Immature natural killer cell (primary cell): Measurements from ENCODE around the gene PMM1. TPM values are rescaled to one million over a fixed set of nuclear protein-coding genes. Genes with fewer than 3 reads are reported as not detected.
"Not testable (repeated sequence)": the region's sequence is repeated elsewhere in the genome, so short reads cannot be mapped to it uniquely, and the experiment has no call there.

Experiments
- DNase-seq, 3 donors: peaks; one replicate each; pipeline ENCODE4 v3.0.0; 2022; ENCODE audit warnings: mixed read lengths in 1 of 3
- H3K27ac Mint-ChIP-seq, 6 donors: one replicate each; pipeline ENCODE4 v1.8.0; 2020; ENCODE audit warnings: mixed read lengths in 6 of 6, mild to moderate bottlenecking in 5 of 6, inconsistent platforms in 4 of 6, moderate library complexity in 3 of 6
- H3K27me3 Mint-ChIP-seq, 3 donors: one replicate each; pipeline ENCODE4 v1.8.0; 2020 to 2021; ENCODE audit warnings: low read depth in 3 of 3, mild to moderate bottlenecking in 3 of 3, mixed read lengths in 3 of 3, moderate library complexity in 3 of 3, inconsistent platforms in 1 of 3
- H3K36me3 Mint-ChIP-seq, 3 donors: one replicate each; pipeline ENCODE4 v1.8.0; 2020; ENCODE audit warnings: mixed read lengths in 3 of 3, inconsistent platforms in 2 of 3, mild to moderate bottlenecking in 2 of 3
- H3K4me1 Mint-ChIP-seq, 2 donors: one replicate each; pipeline ENCODE4 v1.8.0; 2020; ENCODE audit warnings: inconsistent platforms in 2 of 2, mild to moderate bottlenecking in 2 of 2, mixed read lengths in 2 of 2, moderate library complexity in 1 of 2
- H3K4me3 Mint-ChIP-seq, 5 donors: one replicate each; pipeline ENCODE4 v1.8.0; 2020; ENCODE audit warnings: mild to moderate bottlenecking in 5 of 5, mixed read lengths in 5 of 5, inconsistent platforms in 3 of 5, moderate library complexity in 3 of 5
- H3K9me3 Mint-ChIP-seq, 6 donors: one replicate each; pipeline ENCODE4 v1.8.0; 2020; ENCODE audit warnings: mild to moderate bottlenecking in 6 of 6, mixed read lengths in 6 of 6, inconsistent platforms in 4 of 6, moderate library complexity in 3 of 6
- polyA plus RNA-seq, 3 donors: library from polyadenylated mRNA; unstranded; fragments of 300-500 nt; fragmentation: Illumina TruSeq; gene quantifications; one replicate each; pipeline ENCODE4 v1.2.3, GENCODE V29; 2021

PMM1 gene
- polyA plus RNA-seq, 3 donors from 2014 or later = 24.1 to 31.6 (median 24.4) TPM

DNA sequence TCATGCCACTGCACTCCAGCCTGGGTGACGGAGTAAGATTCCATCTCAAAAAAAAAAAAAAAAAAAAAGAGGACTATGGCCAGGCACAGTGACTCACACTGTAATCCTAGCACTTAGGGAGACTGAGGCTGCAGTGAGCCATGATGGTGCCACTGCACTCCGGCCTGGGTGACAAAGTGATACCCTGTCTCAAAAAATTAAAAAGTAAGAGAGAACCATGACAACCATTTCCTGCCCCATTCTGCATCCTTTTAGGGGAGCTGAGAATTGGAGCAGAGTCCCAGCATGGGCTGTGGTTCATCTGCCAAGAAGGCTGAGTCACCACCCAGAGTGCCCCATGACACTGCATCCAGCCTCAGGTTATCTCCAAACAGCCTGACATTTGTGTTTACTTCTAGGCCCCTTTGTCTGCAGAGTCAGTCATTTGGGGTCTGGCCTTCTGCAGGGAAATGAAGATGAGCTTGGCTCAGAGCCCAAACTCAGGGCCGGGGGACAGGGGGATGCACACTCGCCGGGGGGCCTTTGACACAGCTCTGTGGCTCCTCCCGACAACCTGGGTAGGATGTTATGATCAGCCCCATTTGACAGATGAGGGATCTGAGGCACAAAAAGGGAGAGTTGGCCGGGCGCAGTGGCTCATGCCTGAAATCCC is 24.1 kb downstream of the PMM1 start:
- no peak overlapping the region for H3K4me3 Mint-ChIP-seq
- no peak overlapping the region for H3K27ac Mint-ChIP-seq
- no peak for DNase-seq
- no peaks in the 10 kb centered on the region for H3K9me3 Mint-ChIP-seq
- no peaks in the 10 kb centered on the region for H3K36me3 Mint-ChIP-seq
- no peaks in the 10 kb centered on the region for H3K4me1 Mint-ChIP-seq
- peaks cover 2 to 15% (median 5%) of the 10 kb centered on the region in 3 donors for H3K27me3 Mint-ChIP-seq

DNA sequence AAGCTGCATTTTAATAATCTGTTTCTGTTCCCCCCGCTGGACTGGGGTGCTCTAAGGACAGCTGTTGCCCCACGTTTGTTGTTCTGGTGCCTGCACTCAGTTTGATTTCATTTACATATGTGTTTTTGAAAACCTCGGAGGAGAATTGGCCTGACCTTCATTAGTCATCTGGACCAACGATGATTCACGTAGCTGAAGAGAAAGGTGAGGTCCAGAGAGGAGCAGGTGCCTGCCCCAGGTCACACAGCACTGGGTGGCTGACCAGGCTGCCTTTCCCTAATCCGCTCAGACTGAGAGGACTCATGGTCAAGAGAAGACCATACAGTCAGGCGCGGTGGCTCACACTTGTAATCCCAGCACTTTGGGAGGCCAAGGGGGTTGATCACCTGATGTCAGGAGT is 25.1 kb downstream of the PMM1 start:
- no peaks in the 10 kb centered on the region for H3K4me1 Mint-ChIP-seq

DNA sequence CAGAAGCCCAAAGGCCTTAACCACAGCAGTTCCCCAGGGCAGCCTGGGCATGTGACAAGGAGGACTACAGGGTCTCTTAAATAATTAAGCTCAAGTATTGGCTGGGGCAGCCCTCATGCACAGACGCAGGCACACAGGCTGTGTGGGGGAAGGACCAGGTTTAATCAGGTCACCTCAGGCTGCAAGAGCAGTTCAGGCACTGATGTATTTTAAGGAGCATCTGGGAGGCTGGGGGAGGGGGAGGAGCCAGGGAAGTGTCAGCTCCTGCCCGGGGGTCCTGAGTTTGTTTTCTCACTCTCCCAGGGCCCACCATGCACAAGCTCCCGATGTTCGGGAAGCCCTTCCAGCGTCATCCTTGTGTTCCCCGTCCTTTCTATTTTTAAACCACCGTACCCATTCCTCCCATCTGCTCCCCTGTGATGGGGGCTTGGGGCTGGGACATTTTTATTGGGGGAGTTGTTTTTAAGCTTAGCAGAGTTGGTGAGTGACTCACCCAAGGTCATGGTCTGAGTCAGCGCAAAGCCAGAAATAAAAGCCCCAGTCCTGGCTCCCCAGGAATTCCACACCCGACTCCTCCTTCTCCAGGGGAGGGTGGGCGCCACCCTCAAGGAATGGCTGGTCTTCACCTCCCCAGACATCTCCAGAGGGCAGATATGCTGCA is 26.5 kb downstream of the PMM1 start:
- peaks cover 1 to 15% (median 5%) of the 10 kb centered on the region in 3 donors for H3K27me3 Mint-ChIP-seq
- no peaks in the 10 kb centered on the region for H3K4me1 Mint-ChIP-seq
- H3K36me3 Mint-ChIP-seq = no peaks in the 10 kb centered on the region
- no peak overlapping the region for H3K27ac Mint-ChIP-seq
- H3K4me3 Mint-ChIP-seq = no peak overlapping the region
- no peak for DNase-seq
- no peaks in the 10 kb centered on the region for H3K9me3 Mint-ChIP-seq

More for the DNA sequence above, 25.1 kb downstream of the PMM1 start:
- no peak overlapping the region for H3K4me3 Mint-ChIP-seq
- H3K27ac Mint-ChIP-seq = no peak overlapping the region
- no peaks in the 10 kb centered on the region for H3K9me3 Mint-ChIP-seq
- no peak for DNase-seq
- no peaks in the 10 kb centered on the region for H3K36me3 Mint-ChIP-seq
- peaks cover 2 to 15% (median 4%) of the 10 kb centered on the region in 3 donors for H3K27me3 Mint-ChIP-seq

DNA sequence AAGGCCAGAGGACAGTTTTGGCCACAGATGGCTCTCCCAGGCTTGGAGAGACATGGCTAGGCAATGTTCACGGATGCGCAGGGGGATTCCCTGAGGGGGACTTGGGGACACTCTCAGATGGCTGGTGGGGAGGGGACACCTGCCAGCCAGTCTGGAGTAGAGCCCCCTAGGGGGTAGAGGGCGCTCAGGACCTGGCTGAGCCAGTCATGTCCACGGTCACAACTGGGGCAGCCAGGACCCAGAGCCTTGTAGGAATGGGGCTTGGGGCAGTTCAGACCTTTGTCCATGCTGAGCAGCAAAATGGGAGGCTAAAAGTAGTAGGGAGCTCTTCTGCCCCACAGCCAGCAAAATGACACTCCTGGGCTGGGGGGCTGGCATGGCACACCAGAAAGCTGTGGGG is 27.2 kb downstream of the PMM1 start:
- peaks cover 1 to 17% (median 5%) of the 10 kb centered on the region in 3 donors for H3K27me3 Mint-ChIP-seq
- H3K36me3 Mint-ChIP-seq = no peaks in the 10 kb centered on the region
- H3K4me1 Mint-ChIP-seq = no peaks in the 10 kb centered on the region
- no peak overlapping the region for H3K4me3 Mint-ChIP-seq
- H3K9me3 Mint-ChIP-seq = no peaks in the 10 kb centered on the region
- no peak for DNase-seq
- H3K27ac Mint-ChIP-seq = no peak overlapping the region

DNA sequence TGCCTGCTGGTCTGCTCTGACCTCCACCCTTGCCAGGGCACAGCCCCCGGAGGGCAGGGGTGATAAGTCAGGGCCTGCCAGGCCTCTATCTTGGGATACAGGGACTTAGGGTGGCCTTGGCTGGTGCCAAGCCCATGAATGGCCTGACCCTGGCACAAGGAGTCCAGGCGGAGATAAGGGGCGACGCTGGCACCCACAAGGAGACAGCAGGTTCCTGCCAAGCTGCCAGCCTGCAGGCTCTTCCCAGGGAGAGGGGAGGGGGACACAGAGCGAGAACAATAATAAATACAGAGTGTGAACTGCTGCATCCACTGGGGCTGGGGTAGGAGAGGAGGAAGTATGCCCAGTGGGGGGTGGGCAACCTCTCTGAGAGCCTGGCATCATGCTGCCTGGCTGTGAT is 27.9 kb downstream of the PMM1 start:
- DNase-seq = no peak
- Mint-ChIP-seq H3K36me3 (no peaks in the 10 kb centered on the region), H3K4me3 (no peak overlapping the region), H3K27ac (no peak overlapping the region), H3K4me1 (no peaks in the 10 kb centered on the region), H3K27me3 (peaks cover 1 to 20% (median 9%) of the 10 kb centered on the region in 3 donors), H3K9me3 (no peaks in the 10 kb centered on the region)

DNA sequence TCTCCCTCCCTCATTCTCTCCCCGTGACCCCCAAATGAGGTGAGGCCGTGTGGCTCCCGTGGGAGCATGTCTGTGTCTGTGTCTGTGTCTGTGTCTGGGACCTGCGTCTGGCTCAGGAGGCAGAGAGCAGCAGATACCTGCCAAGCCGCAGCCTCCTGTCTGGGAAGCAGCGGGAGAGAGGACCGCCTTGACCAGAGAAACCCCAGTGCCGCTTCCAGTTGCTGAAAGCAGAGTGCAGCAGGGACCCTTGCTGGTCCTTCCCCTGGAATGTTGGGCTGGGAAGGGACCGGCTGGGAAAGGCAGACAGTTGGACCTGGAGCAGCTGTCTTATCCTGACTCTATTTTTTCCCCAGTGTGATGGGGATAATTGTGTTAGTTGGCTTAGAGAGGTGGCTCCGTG is 28.3 kb downstream of the PMM1 start:
- H3K27ac Mint-ChIP-seq = no peak overlapping the region
- H3K4me3 Mint-ChIP-seq = no peak overlapping the region
- H3K27me3 Mint-ChIP-seq = peaks cover 1 to 24% (median 9%) of the 10 kb centered on the region in 3 donors
- no peak for DNase-seq
- H3K4me1 Mint-ChIP-seq = no peaks in the 10 kb centered on the region
- H3K9me3 Mint-ChIP-seq = no peaks in the 10 kb centered on the region
- H3K36me3 Mint-ChIP-seq = no peaks in the 10 kb centered on the region

DNA sequence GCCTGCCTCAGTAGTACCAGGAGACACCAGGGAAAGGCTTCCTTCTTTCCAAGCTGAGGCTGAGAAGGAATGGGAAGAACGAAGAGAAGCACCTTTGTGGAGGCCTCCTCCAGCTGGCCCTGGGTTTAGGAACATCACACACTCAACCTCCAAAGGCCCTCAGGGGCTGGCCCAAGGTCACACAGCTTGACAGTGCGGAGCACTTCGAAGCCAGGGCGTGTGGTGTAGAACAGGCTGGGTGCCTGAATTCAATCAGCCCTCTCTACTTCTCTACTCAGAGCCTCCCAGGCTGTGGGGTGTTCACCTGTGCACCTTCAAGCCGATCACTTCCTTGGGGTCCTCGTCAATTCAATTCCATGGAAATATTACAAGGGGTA is 29.6 kb downstream of the PMM1 start:
- no peak overlapping the region for H3K4me3 Mint-ChIP-seq
- no peak overlapping the region for H3K27ac Mint-ChIP-seq
- no peaks in the 10 kb centered on the region for H3K4me1 Mint-ChIP-seq
- no peaks in the 10 kb centered on the region for H3K36me3 Mint-ChIP-seq
- peaks cover 0 to 24% (median 9%) of the 10 kb centered on the region in 3 donors for H3K27me3 Mint-ChIP-seq
- H3K9me3 Mint-ChIP-seq = no peaks in the 10 kb centered on the region
- DNase-seq = no peak

DNA sequence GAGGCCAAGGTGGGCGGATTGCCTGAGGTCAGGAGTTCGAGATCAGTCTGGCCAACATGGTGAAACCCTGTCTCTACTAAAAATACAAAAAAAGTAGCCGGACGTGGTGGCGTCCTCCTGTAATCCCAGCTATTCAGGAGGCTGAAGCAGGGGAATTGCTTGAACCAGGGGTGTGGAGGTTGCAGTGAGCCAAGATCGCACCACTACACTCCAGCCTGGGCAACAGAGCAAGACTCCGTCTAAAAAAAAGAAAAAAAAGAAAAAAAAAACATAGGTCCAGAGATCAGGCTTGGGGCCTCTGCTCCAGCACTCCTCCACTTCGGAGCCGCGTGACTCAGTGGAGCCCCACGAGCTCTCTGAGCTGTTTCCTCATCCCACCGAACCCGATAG is 31.4 kb downstream of the PMM1 start:
- not testable (repeated sequence) for H3K36me3 Mint-ChIP-seq, H3K4me1 Mint-ChIP-seq, H3K4me3 Mint-ChIP-seq, H3K27ac Mint-ChIP-seq, DNase-seq, H3K9me3 Mint-ChIP-seq
- peaks cover 2 to 21% (median 9%) of the 10 kb centered on the region in 3 donors for H3K27me3 Mint-ChIP-seq

DNA sequence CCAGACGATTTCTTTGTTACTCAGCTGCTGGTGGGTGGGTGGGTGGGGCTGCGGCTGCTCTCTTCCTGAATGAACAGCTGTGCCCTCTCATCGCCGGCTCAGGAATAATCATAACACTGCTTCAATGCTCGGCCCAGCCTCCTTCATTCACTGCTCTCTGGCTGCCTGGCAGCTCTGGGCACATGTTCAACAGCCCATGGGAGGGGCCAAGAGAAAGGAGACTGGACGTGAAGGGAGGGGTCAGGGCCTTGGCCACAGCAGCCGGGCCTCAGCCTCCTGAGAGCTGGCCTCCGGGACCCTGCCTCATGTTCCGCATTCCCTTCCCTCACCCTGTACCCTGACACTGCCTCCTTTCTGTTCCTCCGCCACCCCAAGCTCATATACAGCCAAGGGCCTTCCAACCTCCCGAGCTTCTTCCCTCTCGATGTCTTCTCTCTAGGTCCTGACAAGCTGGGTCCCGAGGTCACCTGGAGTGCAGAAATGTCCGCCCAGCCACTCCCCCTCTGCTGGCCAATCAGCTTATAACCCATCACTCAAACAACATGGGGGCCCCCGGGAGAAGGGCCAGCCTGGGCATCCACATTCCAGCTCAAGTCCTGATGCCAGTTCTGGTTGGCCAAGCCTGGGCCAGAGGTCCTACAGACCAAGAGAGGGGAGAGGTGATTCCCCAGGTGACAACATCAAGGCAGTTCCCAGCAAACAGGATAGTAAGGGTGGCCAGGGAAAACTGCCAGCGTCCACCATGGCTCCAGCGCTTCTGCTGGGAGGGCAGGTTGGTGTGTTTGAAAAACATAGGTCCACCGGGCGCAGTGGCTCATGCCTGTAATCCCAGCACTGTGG is 32.0 kb downstream of the PMM1 start:
- no peaks in the 10 kb centered on the region for H3K4me1 Mint-ChIP-seq
- no peak overlapping the region for H3K4me3 Mint-ChIP-seq
- no peak for DNase-seq
- no peaks in the 10 kb centered on the region for H3K9me3 Mint-ChIP-seq
- H3K36me3 Mint-ChIP-seq = no peaks in the 10 kb centered on the region
- peaks cover 2 to 20% (median 9%) of the 10 kb centered on the region in 3 donors for H3K27me3 Mint-ChIP-seq
- no peak overlapping the region for H3K27ac Mint-ChIP-seq

DNA sequence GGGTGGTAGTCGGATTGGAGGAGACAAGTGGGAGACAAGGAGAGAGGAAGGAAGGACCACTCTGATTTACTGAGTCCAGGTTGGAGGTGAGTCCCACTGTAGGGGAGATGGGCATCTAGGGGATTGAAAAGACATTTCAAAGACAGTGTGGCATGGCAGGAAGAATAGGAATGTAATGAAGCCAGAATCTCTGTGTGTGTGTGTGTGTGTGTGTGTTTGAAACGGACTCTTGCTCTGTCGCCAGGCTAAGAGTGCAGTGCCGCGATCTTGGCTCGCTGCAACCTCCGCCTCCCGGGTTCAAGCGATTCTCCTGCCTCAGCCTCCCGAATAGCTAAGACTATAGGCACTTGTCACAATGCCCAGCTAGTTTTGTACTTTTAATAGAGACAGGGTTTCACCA is 33.1 kb downstream of the PMM1 start:
- Mint-ChIP-seq H3K36me3 (no peaks in the 10 kb centered on the region), H3K4me1 (no peaks in the 10 kb centered on the region), H3K4me3 (no peak overlapping the region), H3K27me3 (peaks cover 2 to 15% (median 9%) of the 10 kb centered on the region in 3 donors), H3K9me3 (no peaks in the 10 kb centered on the region), H3K27ac (no peak overlapping the region)
- no peak for DNase-seq

DNA sequence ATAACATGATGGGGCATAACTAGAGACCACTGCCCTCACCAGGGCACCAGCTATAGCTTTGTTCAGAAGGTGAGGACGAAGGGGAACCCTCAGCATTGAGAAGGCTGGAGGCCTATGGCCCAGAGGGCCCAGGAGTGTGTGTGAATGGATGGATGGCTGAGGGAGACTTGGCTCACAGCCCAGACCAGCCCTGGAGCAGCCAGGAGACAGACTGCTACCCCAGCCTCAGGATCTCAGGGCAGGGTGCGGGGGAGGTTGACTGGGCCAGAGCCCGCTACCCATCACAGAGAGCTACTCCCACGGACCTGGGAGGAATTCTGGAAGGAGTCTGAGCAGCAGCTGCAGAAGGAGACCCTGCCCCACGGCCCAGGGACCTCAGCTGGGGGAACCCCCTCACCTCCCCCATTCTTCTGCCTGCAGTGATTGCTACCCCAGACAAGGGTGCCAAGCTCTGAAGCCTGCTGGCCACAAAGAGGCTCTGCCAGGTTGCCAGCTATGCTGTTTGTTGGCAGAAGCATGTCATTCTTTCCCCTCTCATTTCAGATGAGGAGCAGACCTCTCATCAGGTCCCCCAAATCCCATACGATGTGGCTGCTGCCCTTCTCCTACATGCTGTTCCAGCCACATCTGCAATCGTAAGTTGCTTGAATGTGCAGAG is 34.2 kb downstream of the PMM1 start:
- Mint-ChIP-seq H3K4me1 (no peaks in the 10 kb centered on the region), H3K27me3 (peaks cover 5 to 11% (median 6%) of the 10 kb centered on the region in 3 donors), H3K27ac (no peak overlapping the region), H3K4me3 (no peak overlapping the region), H3K36me3 (no peaks in the 10 kb centered on the region), H3K9me3 (no peaks in the 10 kb centered on the region)
- DNase-seq = no peak

DNA sequence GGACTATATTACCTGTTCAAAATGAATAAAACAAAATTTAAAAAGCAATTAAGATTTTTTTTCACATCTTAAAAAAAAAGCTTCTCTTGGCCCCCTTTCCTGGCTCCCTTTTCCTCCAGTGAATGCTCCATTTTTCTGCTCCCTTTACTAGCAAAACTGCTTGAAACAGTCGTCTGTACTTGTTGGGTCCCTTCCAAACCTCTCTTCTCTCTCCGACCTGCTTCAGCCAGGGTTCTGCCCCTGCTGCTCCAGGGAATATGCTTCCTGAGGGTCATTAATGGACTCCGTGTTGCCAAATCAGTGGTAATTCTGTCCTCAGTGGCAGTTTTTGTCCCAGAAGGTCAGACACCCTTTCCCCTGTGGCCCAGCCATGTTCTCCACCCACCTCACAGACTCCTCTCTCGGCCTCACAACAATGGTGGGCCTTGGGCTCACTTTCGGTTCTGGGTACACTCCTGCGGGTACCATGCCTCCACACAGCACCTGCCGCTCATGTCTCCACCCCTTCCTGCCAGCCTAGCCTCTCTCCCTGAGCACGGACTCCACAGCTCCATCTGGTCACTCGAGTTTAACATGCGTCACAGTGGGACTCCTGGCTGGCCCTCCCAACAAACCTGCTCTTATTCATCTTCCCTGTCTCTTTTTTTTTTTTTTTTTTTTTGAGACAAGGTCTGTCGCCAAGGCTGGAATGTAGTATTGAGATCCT is 37.6 kb downstream of the PMM1 start:
- H3K4me1 Mint-ChIP-seq = no peaks in the 10 kb centered on the region
- no peak overlapping the region for H3K4me3 Mint-ChIP-seq
- H3K9me3 Mint-ChIP-seq = no peaks in the 10 kb centered on the region
- H3K27me3 Mint-ChIP-seq = peaks cover 5 to 11% (median 7%) of the 10 kb centered on the region in 3 donors
- no peak for DNase-seq
- H3K36me3 Mint-ChIP-seq = no peaks in the 10 kb centered on the region
- no peak overlapping the region for H3K27ac Mint-ChIP-seq

DNA sequence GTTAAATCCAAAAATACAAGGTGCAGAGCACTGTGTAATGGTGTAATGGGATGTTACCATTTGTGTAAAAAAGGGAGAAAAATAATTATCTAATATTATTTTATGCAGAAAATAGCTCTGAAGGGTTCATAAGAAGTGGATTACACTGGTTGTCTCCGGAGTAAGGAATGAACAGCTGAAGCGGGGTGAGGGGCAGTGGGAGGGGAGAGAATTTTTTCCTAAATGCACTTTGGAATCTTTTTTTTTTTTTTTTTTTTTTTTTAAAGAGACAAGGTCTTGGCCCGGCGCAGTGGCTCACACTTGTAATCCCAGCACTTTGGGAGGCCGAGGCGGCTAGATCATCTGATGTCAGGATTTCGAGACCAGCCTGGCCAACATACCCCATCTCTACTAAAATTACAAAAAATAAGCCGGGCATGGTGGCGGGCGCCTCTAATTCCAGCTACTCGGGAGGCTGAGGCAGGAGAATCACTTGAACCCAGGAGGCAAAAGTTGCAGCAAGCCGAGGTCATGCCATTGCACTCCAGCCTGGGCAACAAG is 38.6 kb downstream of the PMM1 start:
- H3K4me1 Mint-ChIP-seq = no peaks in the 10 kb centered on the region
- no peak overlapping the region for H3K4me3 Mint-ChIP-seq
- H3K27ac Mint-ChIP-seq = no peak overlapping the region
- H3K27me3 Mint-ChIP-seq = peaks cover 3 to 5% (median 5%) of the 10 kb centered on the region in 3 donors
- DNase-seq = no peak
- H3K36me3 Mint-ChIP-seq = no peaks in the 10 kb centered on the region
- H3K9me3 Mint-ChIP-seq = no peaks in the 10 kb centered on the region
